Measurements from ENCODE around the gene ABCA1.

GRCh38 chr9:104833696-104834095, 94.3 kb downstream of the ABCA1 start:
- TF ChIP-seq CTCF (conservative IDR thresholded peaks at IDR 0.05; ENCODE audit: low read depth, low read length) (no peak), USF2 (IDR thresholded peaks at IDR 0.05; ENCODE audit: low read depth, low read length) (no peak), POLR2A (IDR thresholded peaks at IDR 0.05; ENCODE audit: low read depth, low read length) (no peak), CHD1 (IDR thresholded peaks at IDR 0.05; ENCODE audit: low read depth, low read length) (no peak), MXI1 (IDR thresholded peaks at IDR 0.05; ENCODE audit: borderline replicate concordance, low read depth, low read length) (no peak), RFX5 (IDR thresholded peaks at IDR 0.05; ENCODE audit: low read depth, low read length) (no peak), RCOR1 (IDR thresholded peaks at IDR 0.05; ENCODE audit: insufficient replicate concordance, low read length) (no peak), ELK1 (IDR thresholded peaks at IDR 0.05; ENCODE audit: borderline replicate concordance, low read depth, low read length) (no peak), MAZ (IDR thresholded peaks at IDR 0.05; ENCODE audit: borderline replicate concordance, low read depth, low read length) (no peak), RAD21 (IDR thresholded peaks at IDR 0.05; ENCODE audit: low read length) (no peak), NFE2L2 (IDR thresholded peaks at IDR 0.05; ENCODE audit: low read depth, low read length) (no peak), CEBPB (IDR thresholded peaks at IDR 0.05; ENCODE audit: low read depth, low read length) (no peak), BHLHE40 (IDR thresholded peaks at IDR 0.05; ENCODE audit: low read depth, low read length) (no peak), MAFK (IDR thresholded peaks at IDR 0.05; ENCODE audit: low read depth, low read length) (no peak)
